ENCODE measurements around the gene LLPH. TPM values are rescaled to one million over a fixed set of nuclear protein-coding genes. Genes with fewer than 3 reads are reported as not detected.

LLPH gene
- total and polyA plus RNA-seq, 7 donors, result 13.4 to 57.1 (median 24.1) TPM

DNA sequence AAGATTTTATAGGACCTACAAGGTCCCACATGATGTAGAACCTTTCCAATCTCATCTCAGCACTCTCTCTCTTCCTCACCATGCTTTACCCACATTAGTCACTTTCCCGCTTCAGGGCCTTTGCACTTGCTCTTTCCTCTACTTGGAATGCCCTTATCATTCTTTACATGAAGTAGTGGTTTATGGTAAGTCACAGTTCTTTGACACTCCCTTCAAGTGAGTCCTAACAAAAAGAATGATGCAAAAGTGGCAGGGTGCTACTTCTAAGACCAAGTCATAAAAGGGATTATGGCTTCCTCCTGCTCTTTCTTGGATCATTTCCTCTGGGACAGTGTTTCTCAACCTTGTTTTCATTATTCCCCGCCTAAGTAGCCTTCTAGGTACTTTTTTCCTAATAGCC, 26.1 kb upstream of the LLPH start:
- Histone ChIP-seq H3K9me3 (no peaks in the 10 kb centered on the region), H3K27me3 (ENCODE audit: insufficient read depth in 3 of 3, low read length in 2 of 3) (no peaks in the 10 kb centered on the region), H3K4me1 (no peaks in the 10 kb centered on the region), H3K27ac (no peak overlapping the region), H3K36me3 (ENCODE audit: insufficient read depth in 1 of 2, low read depth in 1 of 2) (peaks cover 0 to 15% of the 10 kb centered on the region in 2 donors), H3K4me3 (no peak overlapping the region)
- WGBS, 3 donors, result 95 to 98% (median 96%) methylated on average over 2 of the region's 2 CpGs
- intact Hi-C loops (cut with DNase I), result no loop called here
- DNase-seq (no peak), ATAC-seq (no peak)
- TF ChIP-seq, protein P1, sequence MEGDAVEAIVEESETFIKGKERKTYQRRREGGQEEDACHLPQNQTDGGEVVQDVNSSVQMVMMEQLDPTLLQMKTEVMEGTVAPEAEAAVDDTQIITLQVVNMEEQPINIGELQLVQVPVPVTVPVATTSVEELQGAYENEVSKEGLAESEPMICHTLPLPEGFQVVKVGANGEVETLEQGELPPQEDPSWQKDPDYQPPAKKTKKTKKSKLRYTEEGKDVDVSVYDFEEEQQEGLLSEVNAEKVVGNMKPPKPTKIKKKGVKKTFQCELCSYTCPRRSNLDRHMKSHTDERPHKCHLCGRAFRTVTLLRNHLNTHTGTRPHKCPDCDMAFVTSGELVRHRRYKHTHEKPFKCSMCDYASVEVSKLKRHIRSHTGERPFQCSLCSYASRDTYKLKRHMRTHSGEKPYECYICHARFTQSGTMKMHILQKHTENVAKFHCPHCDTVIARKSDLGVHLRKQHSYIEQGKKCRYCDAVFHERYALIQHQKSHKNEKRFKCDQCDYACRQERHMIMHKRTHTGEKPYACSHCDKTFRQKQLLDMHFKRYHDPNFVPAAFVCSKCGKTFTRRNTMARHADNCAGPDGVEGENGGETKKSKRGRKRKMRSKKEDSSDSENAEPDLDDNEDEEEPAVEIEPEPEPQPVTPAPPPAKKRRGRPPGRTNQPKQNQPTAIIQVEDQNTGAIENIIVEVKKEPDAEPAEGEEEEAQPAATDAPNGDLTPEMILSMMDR (IDR thresholded peaks at IDR 0.05), result no peak

- no peaks in the 10 kb centered on the region for H3K4me1 ChIP-seq
- TF ChIP-seq, protein P1 (IDR thresholded peaks at IDR 0.05), result no peak
- H3K27me3 ChIP-seq (ENCODE audit: insufficient read depth in 3 of 3, low read length in 2 of 3), result no peaks in the 10 kb centered on the region
- H3K9me3 ChIP-seq, result no peaks in the 10 kb centered on the region
- ATAC-seq, result no peak
- no peak for DNase-seq
- intact Hi-C loops (cut with DNase I), result no loop called here
- H3K36me3 ChIP-seq (ENCODE audit: insufficient read depth in 1 of 2, low read depth in 1 of 2), result peaks cover 0 to 12% of the 10 kb centered on the region in 2 donors
- H3K27ac ChIP-seq, result no peak overlapping the region
- H3K4me3 ChIP-seq, result no peak overlapping the region
Observed at GRCh38 chr12:66154776-66155175, 24.2 kb upstream of the LLPH start.

DNA sequence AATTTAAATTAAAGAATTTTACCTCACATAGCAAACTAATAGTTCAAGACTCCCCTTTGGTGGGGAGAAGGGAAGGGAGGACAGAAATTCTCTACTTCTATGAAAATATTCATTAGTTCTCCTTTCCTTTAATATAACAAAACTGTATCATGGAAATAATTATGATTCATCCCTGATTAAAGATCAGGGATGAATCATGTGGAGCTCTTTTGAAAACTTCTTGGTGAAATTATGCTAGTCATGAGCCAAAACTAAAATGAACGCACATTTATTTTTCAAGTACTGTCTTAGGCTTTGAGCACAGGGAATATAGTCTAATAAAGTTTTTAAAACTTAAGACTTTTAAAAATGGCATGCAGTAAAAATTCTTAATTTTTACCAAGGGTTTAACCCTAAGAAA, 22.2 kb upstream of the LLPH start:
- no peaks in the 10 kb centered on the region for H3K9me3 ChIP-seq
- no peaks in the 10 kb centered on the region for H3K4me1 ChIP-seq
- DNase-seq (no peak), ATAC-seq (no peak)
- peaks cover 0 to 20% of the 10 kb centered on the region in 2 donors for H3K36me3 ChIP-seq (ENCODE audit: insufficient read depth in 1 of 2, low read depth in 1 of 2)
- H3K27me3 ChIP-seq (ENCODE audit: insufficient read depth in 3 of 3, low read length in 2 of 3), result no peaks in the 10 kb centered on the region
- no peak overlapping the region for H3K4me3 ChIP-seq
- 59 to 93% (median 62%) methylated on average over 1 of the region's 1 CpG for WGBS, 3 donors
- H3K27ac ChIP-seq, result no peak overlapping the region
- TF ChIP-seq, protein P1 (IDR thresholded peaks at IDR 0.05), result no peak
- intact Hi-C loops (cut with DNase I), result no loop called here

DNA sequence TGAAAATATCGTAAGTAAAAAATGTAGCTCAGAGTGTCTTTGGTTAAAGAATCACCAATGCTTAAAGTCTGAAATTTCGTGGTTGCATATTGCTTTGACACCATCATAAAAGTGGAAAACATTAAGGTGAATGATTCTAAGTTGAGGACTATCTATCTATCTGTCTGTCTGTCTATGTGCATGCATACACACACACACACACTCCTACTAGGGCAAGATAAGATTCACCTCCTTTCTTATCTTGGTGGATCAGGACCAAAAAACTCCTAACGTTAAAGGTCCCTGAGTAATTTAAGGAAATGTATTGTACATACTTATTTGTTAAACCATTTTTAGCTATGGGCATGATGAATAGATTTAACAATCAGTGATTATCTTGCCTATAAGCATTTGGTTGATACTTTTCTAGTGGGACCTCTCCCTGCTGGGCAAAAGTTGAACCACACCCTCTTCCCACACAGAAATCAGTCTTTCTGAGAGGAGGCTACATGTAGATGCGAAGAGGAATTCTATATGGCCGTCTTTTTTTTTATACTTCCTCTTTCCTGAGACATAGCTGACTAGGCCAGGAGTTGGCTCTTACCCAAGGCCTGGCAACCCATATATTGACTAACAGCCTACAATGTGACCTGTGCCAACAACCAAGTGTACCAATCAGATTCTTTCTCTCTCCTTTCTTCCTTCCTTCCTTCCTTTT, 19.3 kb upstream of the LLPH start:
- DNase-seq (no peak), ATAC-seq (no peak)
- peaks cover 0 to 42% of the 10 kb centered on the region in 2 donors for H3K36me3 ChIP-seq (ENCODE audit: insufficient read depth in 1 of 2, low read depth in 1 of 2)
- H3K27me3 ChIP-seq (ENCODE audit: insufficient read depth in 3 of 3, low read length in 2 of 3), result no peaks in the 10 kb centered on the region
- H3K9me3 ChIP-seq, result no peaks in the 10 kb centered on the region
- H3K4me3 ChIP-seq, result no peak overlapping the region
- H3K27ac ChIP-seq, result no peak overlapping the region
- 77 to 93% (median 84%) methylated on average over 5 of the region's 5 CpGs for WGBS, 3 donors
- TF ChIP-seq, protein P1 (IDR thresholded peaks at IDR 0.05), result no peak
- intact Hi-C loops (cut with DNase I), result loop anchor here in 1 of 2 donors (10.0 kb wide), 1 partner anchor 255 kb away; no protein-coding TSS in a partner anchor
- H3K4me1 ChIP-seq, result no peaks in the 10 kb centered on the region

All from psoas muscle (tissue), 8 donors.